Measurements from ENCODE around the gene RHOB. TPM values are rescaled to one million over a fixed set of nuclear protein-coding genes. Genes with fewer than 3 reads are reported as not detected.

RHOB gene
- total and polyA plus RNA-seq, 4 experiments from 2014 or later: 0.68 to 8.9 (median 4.4) TPM

DNA sequence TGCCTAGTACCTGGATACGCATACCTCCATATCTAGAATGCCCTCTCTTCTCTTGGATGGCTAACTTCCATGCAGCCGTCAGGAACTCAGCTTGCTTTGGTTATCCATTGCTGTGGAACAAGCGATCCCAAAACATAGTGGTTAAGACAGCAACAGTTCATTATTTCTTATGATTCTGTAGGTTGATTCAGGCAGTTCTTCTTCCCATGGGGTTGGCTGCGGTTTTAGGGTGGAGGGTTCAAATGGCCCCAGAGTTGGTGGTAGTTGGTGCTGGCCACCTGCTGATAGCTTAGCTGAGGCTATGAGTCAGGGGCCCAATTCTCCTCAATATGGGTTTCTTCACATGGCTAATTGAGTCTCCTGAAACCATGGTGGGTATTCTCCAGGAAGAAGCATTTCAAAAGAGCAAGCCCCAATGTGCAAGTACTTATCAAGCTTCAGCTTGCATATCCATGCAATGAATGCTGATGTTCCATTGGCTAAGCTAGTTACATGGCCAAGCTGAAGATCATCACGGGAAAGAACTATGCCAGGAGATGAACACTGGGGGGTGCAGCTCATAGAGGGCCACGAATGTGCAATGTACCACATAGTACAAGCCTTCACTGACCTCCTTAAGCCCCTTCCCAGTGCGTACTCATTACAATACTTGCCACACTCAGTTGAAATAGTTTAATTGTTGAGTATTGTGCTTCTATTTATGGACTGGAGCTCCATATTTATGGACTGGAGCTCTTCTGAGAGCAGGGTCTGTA is 10.0 kb upstream of the RHOB start:
- H3K4me3 Mint-ChIP-seq: no peak overlapping the region
- H3K36me3 ChIP-seq (ENCODE audit: insufficient read depth, low read length): no peaks in the 10 kb centered on the region
- no peaks in the 10 kb centered on the region for H3K4me1 Mint-ChIP-seq
- POLR2A ChIA-PET (ENCODE audit: partially characterized antibody): interaction anchor here (1.9 kb wide), 1 partner anchor 10 kb away, joined by 12 read pairs; the partner anchor contains the start of gene RHOB
- H3K27me3 Mint-ChIP-seq: peaks cover 9 to 11% of the 10 kb centered on the region in 2 donors
- no peak for DNase-seq
- intact Hi-C loops (cut with micrococcal nuclease): no loop called here
- no peak overlapping the region for H3K27ac Mint-ChIP-seq
- H3K9me3 Mint-ChIP-seq: no peaks in the 10 kb centered on the region
- CTCF ChIA-PET (ENCODE audit: partially characterized antibody): interaction anchor here (1.0 to 6.9 kb wide), 4 partner anchors 9 to 205 kb away, joined by 3 to 92 read pairs (median 4); partner anchors contain the start of gene RHOB
- no peaks in the 10 kb centered on the region for H3K9me3 ChIP-seq (ENCODE audit: control insufficient read depth in 1 of 2, low read length in 2 of 2)
- no peaks in the 10 kb centered on the region for H3K36me3 Mint-ChIP-seq
- H3K4me3 ChIP-seq (ENCODE audit: low read length in 2 of 2): no peak overlapping the region
- no peak overlapping the region for H3K27ac ChIP-seq (ENCODE audit: low read depth, low read length)
- H3K4me1 ChIP-seq (ENCODE audit: insufficient read depth, low read length): no peaks in the 10 kb centered on the region
- H3K27me3 ChIP-seq (ENCODE audit: insufficient read depth, low read length): no peaks in the 10 kb centered on the region

DNA sequence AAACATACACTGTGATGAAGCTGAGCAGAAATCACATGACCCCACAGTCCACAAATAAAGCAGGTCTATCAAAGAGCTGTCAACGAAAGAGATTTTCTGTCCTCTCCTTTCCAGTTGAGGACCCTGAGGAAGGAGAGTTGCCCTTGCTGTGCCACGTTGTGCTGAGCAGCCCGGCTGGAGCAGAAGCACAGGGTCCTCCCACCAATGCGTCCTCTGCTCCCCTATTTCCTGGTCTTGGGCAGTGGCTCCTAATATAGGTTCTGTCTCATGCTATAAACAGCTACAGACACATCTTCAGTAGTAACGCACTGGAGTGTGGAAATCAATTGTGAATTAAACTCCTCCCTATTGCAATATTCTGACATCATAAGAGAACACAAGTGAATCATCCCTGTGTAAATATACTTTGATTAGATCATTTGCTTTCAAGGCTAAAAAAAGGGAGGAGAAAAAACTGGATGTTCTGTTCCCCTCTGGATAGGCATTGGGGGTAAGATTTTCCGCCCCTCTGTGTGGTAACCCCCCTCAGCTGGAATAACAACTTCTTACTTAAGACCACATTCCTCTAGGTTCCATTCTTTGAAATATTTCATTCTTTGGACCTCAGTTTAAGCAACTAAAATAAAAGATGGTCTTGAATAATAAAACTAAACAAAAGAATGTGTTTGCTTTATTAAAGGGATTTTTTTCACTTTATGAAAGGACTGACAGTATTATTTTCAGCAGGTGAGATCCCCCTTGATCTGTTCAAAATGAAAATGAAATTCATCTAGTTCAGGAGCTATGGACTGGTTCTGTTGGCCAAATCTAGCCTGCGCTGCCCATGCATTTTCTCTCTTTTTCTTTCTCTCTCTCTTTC is 8.3 kb upstream of the RHOB start:
- no peak for DNase-seq
- Mint-ChIP-seq H3K4me3 (no peak overlapping the region), H3K9me3 (no peaks in the 10 kb centered on the region), H3K27ac (no peak overlapping the region), H3K4me1 (no peaks in the 10 kb centered on the region), H3K27me3 (peaks cover 9 to 11% of the 10 kb centered on the region in 2 donors), H3K36me3 (no peaks in the 10 kb centered on the region)
- H3K4me1 ChIP-seq (ENCODE audit: insufficient read depth, low read length): no peaks in the 10 kb centered on the region
- H3K4me3 ChIP-seq (ENCODE audit: low read length in 2 of 2): no peak overlapping the region
- intact Hi-C loops (cut with micrococcal nuclease): no loop called here
- no peaks in the 10 kb centered on the region for H3K27me3 ChIP-seq (ENCODE audit: insufficient read depth, low read length)
- CTCF ChIA-PET (ENCODE audit: partially characterized antibody): interaction anchor here (1.2 to 6.9 kb wide), 2 partner anchors 27 to 204 kb away, joined by 4 to 92 read pairs; no protein-coding TSS in a partner anchor
- H3K9me3 ChIP-seq (ENCODE audit: control insufficient read depth in 1 of 2, low read length in 2 of 2): no peaks in the 10 kb centered on the region
- POLR2A ChIA-PET (ENCODE audit: partially characterized antibody): no interaction called here
- H3K36me3 ChIP-seq (ENCODE audit: insufficient read depth, low read length): no peaks in the 10 kb centered on the region
- H3K27ac ChIP-seq (ENCODE audit: low read depth, low read length): no peak overlapping the region

DNA sequence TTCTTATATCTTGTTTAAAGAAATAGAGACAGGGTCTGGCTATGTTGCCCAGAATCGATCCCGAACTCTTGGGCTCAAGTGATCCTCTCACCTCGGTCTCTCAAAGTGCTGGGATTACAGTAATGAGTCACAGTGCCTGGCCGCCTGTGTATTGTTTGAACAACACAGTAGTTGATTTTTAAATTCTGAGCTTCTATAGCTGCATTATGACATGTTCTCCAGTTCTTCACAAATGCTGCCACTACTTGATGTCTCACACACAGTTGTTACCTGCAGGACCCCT is 7.7 kb upstream of the RHOB start:
- DNase-seq: no peak
- no peaks in the 10 kb centered on the region for H3K9me3 ChIP-seq (ENCODE audit: control insufficient read depth in 1 of 2, low read length in 2 of 2)
- H3K27me3 ChIP-seq (ENCODE audit: insufficient read depth, low read length): no peaks in the 10 kb centered on the region
- H3K4me1 Mint-ChIP-seq: no peaks in the 10 kb centered on the region
- peak overlapping the region in 1 of 7 donors; percentile 25 for H3K27ac Mint-ChIP-seq
- H3K27me3 Mint-ChIP-seq: peaks cover 12 to 14% of the 10 kb centered on the region in 2 donors
- intact Hi-C loops (cut with micrococcal nuclease): no loop called here
- no peaks in the 10 kb centered on the region for H3K36me3 Mint-ChIP-seq
- CTCF ChIA-PET (ENCODE audit: partially characterized antibody): interaction anchor here (0.9 to 6.9 kb wide), 4 partner anchors 10 to 212 kb away, joined by 3 to 92 read pairs (median 6); partner anchors contain the start of gene HS1BP3
- H3K36me3 ChIP-seq (ENCODE audit: insufficient read depth, low read length): no peaks in the 10 kb centered on the region
- H3K4me1 ChIP-seq (ENCODE audit: insufficient read depth, low read length): no peaks in the 10 kb centered on the region
- no peak overlapping the region for H3K4me3 Mint-ChIP-seq
- no peak overlapping the region for H3K4me3 ChIP-seq (ENCODE audit: low read length in 2 of 2)
- no peak overlapping the region for H3K27ac ChIP-seq (ENCODE audit: low read depth, low read length)
- POLR2A ChIA-PET (ENCODE audit: partially characterized antibody): no interaction called here
- H3K9me3 Mint-ChIP-seq: no peaks in the 10 kb centered on the region

DNA sequence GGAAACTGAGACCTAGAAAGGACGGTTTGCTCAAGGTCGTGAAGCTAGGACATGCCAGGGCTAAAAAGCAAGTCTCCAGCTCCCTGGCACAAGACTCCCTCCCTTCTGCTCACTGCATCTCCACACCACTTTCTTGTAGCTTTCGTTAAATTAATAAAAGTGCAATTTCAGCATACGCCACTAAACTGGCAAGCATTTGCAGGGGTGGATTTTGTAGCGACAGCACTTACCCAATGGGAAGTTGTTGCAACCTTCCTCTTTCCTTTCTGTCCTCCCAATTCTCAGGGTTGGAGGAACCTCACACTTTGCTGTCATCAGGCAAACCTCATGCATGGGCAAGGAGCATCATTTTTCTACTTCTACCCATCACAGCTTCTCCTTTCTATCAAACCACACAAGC is 7.4 kb upstream of the RHOB start:
- H3K27ac ChIP-seq (ENCODE audit: low read depth, low read length): no peak overlapping the region
- DNase-seq: no peak
- H3K27me3 Mint-ChIP-seq: peaks cover 13 to 14% of the 10 kb centered on the region in 2 donors

DNA sequence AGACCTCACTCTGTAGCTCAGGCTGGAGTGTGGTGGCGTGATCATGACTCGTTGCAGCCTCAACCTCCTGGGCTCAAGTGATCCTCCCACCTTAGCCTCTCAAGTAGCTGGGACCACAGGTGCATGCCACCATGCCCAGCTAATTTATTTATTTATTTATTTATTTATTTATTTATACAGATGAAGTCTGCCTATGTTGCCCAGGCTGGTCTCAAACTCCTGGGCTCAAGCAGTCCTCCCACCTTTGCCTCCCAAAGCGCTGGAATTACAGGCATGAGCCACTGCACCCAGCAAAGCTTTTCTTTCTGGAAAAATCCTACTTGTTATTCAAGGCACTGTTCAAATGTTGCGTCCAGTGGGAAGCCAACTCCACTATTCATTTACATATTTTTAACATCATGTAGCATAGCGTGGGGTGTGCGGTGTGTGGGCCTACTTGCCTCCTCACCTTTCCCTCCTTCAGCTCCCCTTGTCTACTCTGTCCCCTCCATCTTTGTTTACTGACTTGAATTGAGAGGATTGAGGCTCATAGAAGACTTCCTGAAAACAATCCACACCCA is 6.8 kb upstream of the RHOB start:
- no peak overlapping the region for H3K4me3 ChIP-seq (ENCODE audit: low read length in 2 of 2)
- no peaks in the 10 kb centered on the region for H3K9me3 Mint-ChIP-seq
- H3K36me3 Mint-ChIP-seq: no peaks in the 10 kb centered on the region
- DNase-seq: no peak
- CTCF ChIA-PET (ENCODE audit: partially characterized antibody): interaction anchor here (0.9 to 6.9 kb wide), 9 partner anchors 9 to 221 kb away, joined by 3 to 92 read pairs (median 5); partner anchors contain the start of gene HS1BP3
- peaks cover 12 to 13% of the 10 kb centered on the region in 2 donors for H3K27me3 Mint-ChIP-seq
- POLR2A ChIA-PET (ENCODE audit: partially characterized antibody): interaction anchor here (1.0 kb wide), 1 partner anchor 211 kb away, joined by 6 read pairs; the partner anchor contains the start of gene HS1BP3
- no peak overlapping the region for H3K27ac ChIP-seq (ENCODE audit: low read depth, low read length)
- H3K27me3 ChIP-seq (ENCODE audit: insufficient read depth, low read length): peaks cover 4% of the 10 kb centered on the region
- H3K9me3 ChIP-seq (ENCODE audit: control insufficient read depth in 1 of 2, low read length in 2 of 2): no peaks in the 10 kb centered on the region
- H3K27ac Mint-ChIP-seq: no peak overlapping the region
- H3K4me1 ChIP-seq (ENCODE audit: insufficient read depth, low read length): no peaks in the 10 kb centered on the region
- H3K4me1 Mint-ChIP-seq: no peaks in the 10 kb centered on the region
- no peaks in the 10 kb centered on the region for H3K36me3 ChIP-seq (ENCODE audit: insufficient read depth, low read length)
- H3K4me3 Mint-ChIP-seq: no peak overlapping the region
- intact Hi-C loops (cut with micrococcal nuclease): loop anchor here (10.0 kb wide), 1 partner anchor 115 kb away; no protein-coding TSS in a partner anchor

More for the DNA sequence above, 7.4 kb upstream of the RHOB start:
- intact Hi-C loops (cut with micrococcal nuclease): no loop called here
- no peaks in the 10 kb centered on the region for H3K4me1 Mint-ChIP-seq
- no peaks in the 10 kb centered on the region for H3K4me1 ChIP-seq (ENCODE audit: insufficient read depth, low read length)
- H3K4me3 Mint-ChIP-seq: no peak overlapping the region
- H3K27ac Mint-ChIP-seq: peak overlapping the region in 1 of 7 donors; percentile 48
- CTCF ChIA-PET (ENCODE audit: partially characterized antibody): interaction anchor here (0.9 to 6.9 kb wide), 6 partner anchors 10 to 212 kb away, joined by 3 to 92 read pairs (median 6); partner anchors contain the start of gene HS1BP3
- H3K9me3 ChIP-seq (ENCODE audit: control insufficient read depth in 1 of 2, low read length in 2 of 2): no peaks in the 10 kb centered on the region
- H3K27me3 ChIP-seq (ENCODE audit: insufficient read depth, low read length): no peaks in the 10 kb centered on the region
- H3K4me3 ChIP-seq (ENCODE audit: low read length in 2 of 2): no peak overlapping the region
- no peaks in the 10 kb centered on the region for H3K9me3 Mint-ChIP-seq
- no peaks in the 10 kb centered on the region for H3K36me3 ChIP-seq (ENCODE audit: insufficient read depth, low read length)
- POLR2A ChIA-PET (ENCODE audit: partially characterized antibody): no interaction called here
- no peaks in the 10 kb centered on the region for H3K36me3 Mint-ChIP-seq

DNA sequence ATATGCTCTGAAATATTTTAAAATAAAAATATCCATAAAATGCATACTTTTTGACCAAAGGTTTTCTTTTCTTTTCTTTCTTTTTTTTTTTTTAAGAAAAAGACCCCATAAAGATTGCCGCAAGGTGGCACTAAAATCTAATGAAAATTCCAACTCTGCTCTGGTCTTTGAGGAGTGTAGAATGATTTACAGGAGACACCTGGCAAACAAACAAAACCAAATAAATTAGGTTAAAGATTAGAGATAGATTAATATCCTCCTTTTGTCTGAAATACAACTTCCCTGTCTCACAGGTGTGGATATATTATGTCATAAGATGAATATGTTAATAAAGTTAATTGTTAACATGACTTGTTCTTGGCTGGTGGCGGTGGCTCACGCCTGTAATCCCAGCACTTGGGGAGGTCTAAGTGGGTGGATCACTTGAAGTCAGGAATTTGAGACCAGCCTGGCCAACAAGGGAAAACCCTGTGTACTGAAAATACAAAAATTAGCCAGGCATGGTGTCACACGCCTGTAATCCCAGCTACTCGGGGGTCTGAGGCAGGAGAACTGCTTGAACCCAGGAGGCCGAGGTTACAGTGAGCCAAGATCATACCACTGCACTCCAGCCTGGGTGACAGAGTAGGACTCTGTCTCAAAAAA is 3.5 kb upstream of the RHOB start:
- H3K9me3 Mint-ChIP-seq: no peaks in the 10 kb centered on the region

More for the DNA sequence above, 3.5 kb upstream of the RHOB start:
- Histone ChIP-seq H3K4me3 (ENCODE audit: low read length in 2 of 2) (no peak overlapping the region), H3K36me3 (ENCODE audit: insufficient read depth, low read length) (no peaks in the 10 kb centered on the region), H3K27ac (ENCODE audit: low read depth, low read length) (no peak overlapping the region), H3K4me1 (ENCODE audit: insufficient read depth, low read length) (peaks cover 11% of the 10 kb centered on the region), H3K27me3 (ENCODE audit: insufficient read depth, low read length) (peaks cover 10% of the 10 kb centered on the region), H3K9me3 (ENCODE audit: control insufficient read depth in 1 of 2, low read length in 2 of 2) (no peaks in the 10 kb centered on the region)
- Mint-ChIP-seq H3K4me1 (peaks cover 0 to 9% (median under 1%) of the 10 kb centered on the region in 4 donors), H3K27ac (no peak overlapping the region), H3K4me3 (no peak overlapping the region), H3K36me3 (no peaks in the 10 kb centered on the region), H3K27me3 (peaks cover 12% of the 10 kb centered on the region in 2 donors)
- ChIA-PET POLR2A (ENCODE audit: partially characterized antibody) (interaction anchor here (1.8 kb wide), 1 partner anchor 207 kb away, joined by 8 read pairs; the partner anchor contains the start of gene HS1BP3), CTCF (ENCODE audit: partially characterized antibody) (interaction anchor here (0.8 to 2.7 kb wide), 10 partner anchors 10 to 520 kb away, joined by 3 to 63 read pairs (median 6); partner anchors contain the start of gene HS1BP3)
- peak in 4 of 5 donors; percentile 17 to 35 (median 29) for DNase-seq
- intact Hi-C loops (cut with micrococcal nuclease): loop anchor here (1.0 to 10.0 kb wide), 2 partner anchors 119 to 199 kb away; no protein-coding TSS in a partner anchor

Data from CD4-positive, alpha-beta memory T cell (primary cell).